Ovary (tissue), 9 donors: ENCODE measurements around the gene HCRTR1. TPM values are rescaled to one million over a fixed set of nuclear protein-coding genes. Genes with fewer than 3 reads are reported as not detected.

ENCODE experiments used
- DNase-seq, 5 donors: peaks; one replicate each; pipeline ENCODE4 v3.0.0-alpha.2; 2019 to 2020
- H3K27ac ChIP-seq, 2 donors: fragments of 200-600 bp; one replicate each; pipeline versions ENCODE4 v1.5.1 to v1.8.0; 2019 to 2022
- H3K27me3 ChIP-seq: fragments of 200-600 bp; one replicate; pipeline ENCODE4 v1.8.0; 2022
- H3K36me3 ChIP-seq: fragments of 200-600 bp; sonication (generic); one replicate; pipeline ENCODE4 v1.5.1; 2019
- H3K4me1 ChIP-seq: one replicate; pipeline ENCODE4 v1.8.1; 2013; ENCODE audit warnings: mild to moderate bottlenecking, moderate library complexity; ENCODE audit not compliant: insufficient read depth
- H3K4me3 ChIP-seq: fragments of 200-600 bp; sonication (generic); one replicate; pipeline ENCODE4 v1.5.1; 2017
- H3K9me3 ChIP-seq, 2 donors: fragments of 200-600 bp in 1 of 2; sonication (generic) in 1 of 2; one replicate each; pipeline versions ENCODE4 v1.5.1 to v1.8.1; 2013 to 2019; ENCODE audit warnings: mild to moderate bottlenecking in 1 of 2, moderate library complexity in 1 of 2
- EP300 ChIP-seq: sonication (generic); formaldehyde crosslinking; IDR thresholded peaks from one replicate; pipeline ENCODE4 v1.6.1; 2017; ENCODE audit warnings: antibody characterized with exemption
- POLR2A ChIP-seq: fragments of 450-650 bp; IDR thresholded peaks from one replicate; pipeline ENCODE4 v1.6.1; 2017; ENCODE audit warnings: antibody characterized with exemption, mild to moderate bottlenecking, moderate library complexity
- WGBS, 3 donors: extraction: QIAGEN DNeasy Blood & Tissue Kit in 1 of 3; methylation state at CpG; one replicate each; pipeline versions ENCODE4 v1.1.5 to v1.1.7; 2013 to 2017; 5-methylcytosine and 5-hydroxymethylcytosine counted together
- intact Hi-C, 4 donors: fragments of 100-400 bp; cut with DNase I; formaldehyde crosslinking; loops; one replicate each; pipeline versions ENCODE4 v1.11.0 to v1.15.1; 2022 to 2023
- polyA plus RNA-seq, 2 donors: library from polyadenylated mRNA; stranded (reverse); fragments of 200-250 nt in 1 of 2; fragments of 350-450 nt in 1 of 2; fragmentation: Illumina TruSeq in 1 of 2; extraction: RNeasy Lipid Tissue Mini Kit (QIAGEN cat#74804) in 1 of 2; gene quantifications; one replicate each; pipeline ENCODE4 v1.2.3, GENCODE V29; 2013 to 2014
- total RNA-seq, 7 donors: library from RNA; depleted of rRNA in 2 of 7; stranded (reverse); fragments of >200 nt in 2 of 7; fragmentation: NEBNext Ultra II Directional in 3 of 7; extraction: Animal tissue kit (Norgen Biotek cat#: 25700) in 3 of 7; gene quantifications; one replicate each; pipeline versions ENCODE4 v1.1.0 to v1.2.4, GENCODE V29; 2016 to 2023
- TF ChIP-seq, protein P1 (sequence below), 3 donors: fragments of 450-650 bp in 2 of 3; fragments of 200-600 bp in 1 of 3; IDR thresholded peaks; one replicate each; pipeline versions ENCODE4 v1.5.1 to v1.8.0; 2016 to 2022; ENCODE audit warnings: antibody characterized with exemption in 3 of 3, mild to moderate bottlenecking in 1 of 3
- donor health status: DM: no; HTN: no; CAD: no; lungs with moderate emphysema.
- donor health status: DM: no; HTN: no; CAD: no.
- donor health status: Bipolar disorder and iron deficiency.
- donor health status: DM: yes; HTN: yes; CAD: no.
- donor health status: DM: no; HTN: no; CAD: no.
- donor health status: DM: yes; HTN: yes; CAD: no.

HCRTR1 gene
- total and polyA plus RNA-seq, 9 donors = not detected

DNA sequence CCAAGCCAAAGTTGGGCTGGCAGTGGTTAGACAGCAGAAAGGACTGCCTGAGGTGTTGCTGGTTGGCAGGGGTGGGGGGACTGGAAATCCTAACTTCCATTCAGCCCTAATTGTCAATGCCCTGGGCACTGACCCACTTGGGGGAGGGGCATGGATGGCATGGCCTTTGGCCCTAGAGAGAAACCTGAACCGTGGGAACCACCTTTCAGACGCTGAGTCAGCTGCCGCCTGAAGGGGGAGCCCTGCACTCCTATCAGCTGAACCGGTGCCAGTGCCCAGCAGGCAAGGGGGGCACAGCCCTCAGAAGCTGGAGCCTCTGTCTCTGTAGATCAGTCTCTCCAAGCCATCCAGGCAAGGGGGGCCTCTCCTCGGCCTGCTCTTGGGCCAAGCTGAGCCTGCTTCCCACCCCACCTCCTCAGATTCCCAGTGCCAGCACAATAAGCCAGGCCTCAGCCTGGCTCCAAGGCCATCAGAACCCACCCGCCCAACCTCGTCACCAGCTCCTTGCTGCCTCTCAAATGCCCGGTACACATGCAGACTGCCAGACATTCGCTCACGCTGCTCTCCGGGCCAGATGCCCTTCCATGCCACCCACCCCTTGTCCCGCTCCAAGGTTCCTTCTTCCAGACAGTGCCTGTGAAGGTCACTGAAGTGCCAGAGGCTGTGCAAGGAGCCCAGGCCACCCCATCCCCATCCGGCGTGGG, 29.6 kb upstream of the HCRTR1 start:
- intact Hi-C loops = loop anchor here in 1 of 4 donors (10.0 kb wide), 1 partner anchor 57 kb away; the partner anchor contains the start of gene PEF1
- Histone ChIP-seq H3K36me3 (no peaks in the 10 kb centered on the region), H3K27ac (peak overlapping the region; percentile 62 to 66), H3K4me1 (peaks cover 35% of the 10 kb centered on the region), H3K27me3 (no peaks in the 10 kb centered on the region), H3K9me3 (no peaks in the 10 kb centered on the region), H3K4me3 (no peak overlapping the region)
- DNase-seq = peak; percentile 53 to 74 (median 66)
- TF ChIP-seq EP300 (no peak), POLR2A (no peak)
- TF ChIP-seq, protein P1, sequence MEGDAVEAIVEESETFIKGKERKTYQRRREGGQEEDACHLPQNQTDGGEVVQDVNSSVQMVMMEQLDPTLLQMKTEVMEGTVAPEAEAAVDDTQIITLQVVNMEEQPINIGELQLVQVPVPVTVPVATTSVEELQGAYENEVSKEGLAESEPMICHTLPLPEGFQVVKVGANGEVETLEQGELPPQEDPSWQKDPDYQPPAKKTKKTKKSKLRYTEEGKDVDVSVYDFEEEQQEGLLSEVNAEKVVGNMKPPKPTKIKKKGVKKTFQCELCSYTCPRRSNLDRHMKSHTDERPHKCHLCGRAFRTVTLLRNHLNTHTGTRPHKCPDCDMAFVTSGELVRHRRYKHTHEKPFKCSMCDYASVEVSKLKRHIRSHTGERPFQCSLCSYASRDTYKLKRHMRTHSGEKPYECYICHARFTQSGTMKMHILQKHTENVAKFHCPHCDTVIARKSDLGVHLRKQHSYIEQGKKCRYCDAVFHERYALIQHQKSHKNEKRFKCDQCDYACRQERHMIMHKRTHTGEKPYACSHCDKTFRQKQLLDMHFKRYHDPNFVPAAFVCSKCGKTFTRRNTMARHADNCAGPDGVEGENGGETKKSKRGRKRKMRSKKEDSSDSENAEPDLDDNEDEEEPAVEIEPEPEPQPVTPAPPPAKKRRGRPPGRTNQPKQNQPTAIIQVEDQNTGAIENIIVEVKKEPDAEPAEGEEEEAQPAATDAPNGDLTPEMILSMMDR (IDR thresholded peaks at IDR 0.05) = peak in 2 of 3 donors; percentile 28 to 41
- WGBS, 3 donors = 56 to 65% (median 60%) methylated on average over 14 of the region's 14 CpGs

GRCh38 chr1:31588751-31589515, 28.6 kb upstream of the HCRTR1 start:
- WGBS, 3 donors = 8 to 13% (median 12%) methylated on average over 40 to 62 of the region's 62 CpGs
- H3K4me3 ChIP-seq = peak overlapping the region; percentile 40
- H3K4me1 ChIP-seq = peaks cover 25% of the 10 kb centered on the region
- H3K36me3 ChIP-seq = no peaks in the 10 kb centered on the region
- H3K27ac ChIP-seq = peak overlapping the region; percentile 62 to 66
- intact Hi-C loops = loop anchor here in 1 of 4 donors (10.0 kb wide), 1 partner anchor 56 kb away; the partner anchor contains the start of gene PEF1
- DNase-seq = peak in 4 of 5 donors; percentile 51 to 71 (median 67)
- no peaks in the 10 kb centered on the region for H3K27me3 ChIP-seq
- no peaks in the 10 kb centered on the region for H3K9me3 ChIP-seq
- TF ChIP-seq EP300 (no peak), POLR2A (no peak)
- TF ChIP-seq, protein P1 (IDR thresholded peaks at IDR 0.05) = no peak

DNA sequence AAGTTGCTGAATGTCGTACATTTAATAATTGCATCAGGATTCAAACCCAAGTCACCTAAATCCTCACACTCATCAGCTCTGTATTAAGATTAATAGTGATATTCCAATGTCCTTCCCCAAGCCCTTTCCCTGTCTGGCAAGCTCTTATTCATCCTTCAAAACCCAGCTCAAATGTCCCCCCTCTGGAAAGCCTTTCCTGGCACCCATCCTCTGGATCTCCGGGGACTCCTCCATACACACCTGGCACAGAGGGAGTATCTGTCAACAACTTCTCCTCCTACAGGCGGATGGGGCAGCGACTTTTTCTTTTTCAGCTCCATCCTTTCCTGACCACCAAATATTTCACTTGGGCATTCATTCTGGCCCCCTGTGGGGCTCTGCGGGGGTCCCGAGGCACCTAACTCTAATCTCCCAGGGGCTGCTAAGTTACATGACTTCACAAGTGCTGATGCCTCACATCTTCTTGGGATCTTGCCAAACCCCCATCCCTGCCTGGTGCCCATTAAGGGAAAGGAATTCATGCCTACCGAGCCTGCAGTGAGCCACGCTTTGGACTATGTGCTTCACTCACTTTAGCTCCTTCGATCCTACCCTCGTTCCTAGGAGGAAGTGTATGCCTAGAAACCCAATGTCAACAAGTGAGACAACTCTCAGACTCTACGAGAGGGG, 25.9 kb upstream of the HCRTR1 start:
- WGBS, 3 donors = 61 to 64% (median 62%) methylated on average over 11 of the region's 11 CpGs

More for the DNA sequence above, 25.9 kb upstream of the HCRTR1 start:
- Histone ChIP-seq H3K4me1 (peaks cover 10% of the 10 kb centered on the region), H3K27ac (no peak overlapping the region), H3K36me3 (no peaks in the 10 kb centered on the region), H3K9me3 (no peaks in the 10 kb centered on the region), H3K4me3 (no peak overlapping the region), H3K27me3 (no peaks in the 10 kb centered on the region)
- no peak for TF ChIP-seq EP300
- TF ChIP-seq, protein P1 (IDR thresholded peaks at IDR 0.05) = no peak
- no peak for TF ChIP-seq POLR2A
- no peak for DNase-seq
- intact Hi-C loops = loop anchor here in 1 of 4 donors (2.0 kb wide), 1 partner anchor 27 kb away; no protein-coding TSS in a partner anchor
